ENCODE measurements around the gene SLC45A2. TPM values are rescaled to one million over a fixed set of nuclear protein-coding genes. Genes with fewer than 3 reads are reported as not detected.

The SLC45A2 gene
- total RNA-seq, 6 donors from 2014 or later: 0.76 TPM; not detected in 5

DNA sequence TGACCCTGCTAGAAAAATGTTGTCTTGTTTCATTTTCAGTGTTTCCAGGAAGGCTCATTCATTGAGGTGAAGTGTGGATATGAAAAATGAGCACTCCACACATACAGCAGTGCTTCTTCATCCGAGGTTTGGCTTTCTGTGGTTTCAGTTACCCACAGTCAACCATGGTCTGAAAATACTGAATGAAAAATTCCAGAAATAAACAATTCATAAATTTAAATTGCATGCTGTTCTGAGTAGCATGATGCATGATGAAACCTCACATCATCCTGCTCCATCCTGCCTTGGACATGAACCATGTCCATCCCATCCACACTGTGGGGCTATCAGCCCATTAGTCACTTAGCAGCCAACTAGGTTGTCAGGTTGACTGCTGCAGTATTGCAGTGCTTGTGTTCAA, 10.4 kb upstream of the SLC45A2 start:
- Histone ChIP-seq H3K4me3 (no peak overlapping the region), H3K27me3 (no peaks in the 10 kb centered on the region), H3K27ac (no peak overlapping the region), H3K36me3 (peaks cover 0 to 18% (median 1%) of the 10 kb centered on the region in 4 donors), H3K9me3 (no peaks in the 10 kb centered on the region), H3K4me1 (peaks cover 0 to 4% (median 2%) of the 10 kb centered on the region in 4 donors)
- 44 to 71% methylated on average over 1 of the region's 1 CpG for WGBS, 2 donors
- TF ChIP-seq, protein P1, sequence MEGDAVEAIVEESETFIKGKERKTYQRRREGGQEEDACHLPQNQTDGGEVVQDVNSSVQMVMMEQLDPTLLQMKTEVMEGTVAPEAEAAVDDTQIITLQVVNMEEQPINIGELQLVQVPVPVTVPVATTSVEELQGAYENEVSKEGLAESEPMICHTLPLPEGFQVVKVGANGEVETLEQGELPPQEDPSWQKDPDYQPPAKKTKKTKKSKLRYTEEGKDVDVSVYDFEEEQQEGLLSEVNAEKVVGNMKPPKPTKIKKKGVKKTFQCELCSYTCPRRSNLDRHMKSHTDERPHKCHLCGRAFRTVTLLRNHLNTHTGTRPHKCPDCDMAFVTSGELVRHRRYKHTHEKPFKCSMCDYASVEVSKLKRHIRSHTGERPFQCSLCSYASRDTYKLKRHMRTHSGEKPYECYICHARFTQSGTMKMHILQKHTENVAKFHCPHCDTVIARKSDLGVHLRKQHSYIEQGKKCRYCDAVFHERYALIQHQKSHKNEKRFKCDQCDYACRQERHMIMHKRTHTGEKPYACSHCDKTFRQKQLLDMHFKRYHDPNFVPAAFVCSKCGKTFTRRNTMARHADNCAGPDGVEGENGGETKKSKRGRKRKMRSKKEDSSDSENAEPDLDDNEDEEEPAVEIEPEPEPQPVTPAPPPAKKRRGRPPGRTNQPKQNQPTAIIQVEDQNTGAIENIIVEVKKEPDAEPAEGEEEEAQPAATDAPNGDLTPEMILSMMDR (IDR thresholded peaks at IDR 0.05): no peak
- TF ChIP-seq POLR2A (IDR thresholded peaks at IDR 0.05) (no peak), EP300 (IDR thresholded peaks at IDR 0.05) (no peak), POLR2AphosphoS5 (IDR thresholded peaks at IDR 0.05) (no peak)
- ATAC-seq (ENCODE audit: low FRiP score in 2 of 2) (peak in 1 of 2 donors; percentile 31), DNase-seq (no peak)

DNA sequence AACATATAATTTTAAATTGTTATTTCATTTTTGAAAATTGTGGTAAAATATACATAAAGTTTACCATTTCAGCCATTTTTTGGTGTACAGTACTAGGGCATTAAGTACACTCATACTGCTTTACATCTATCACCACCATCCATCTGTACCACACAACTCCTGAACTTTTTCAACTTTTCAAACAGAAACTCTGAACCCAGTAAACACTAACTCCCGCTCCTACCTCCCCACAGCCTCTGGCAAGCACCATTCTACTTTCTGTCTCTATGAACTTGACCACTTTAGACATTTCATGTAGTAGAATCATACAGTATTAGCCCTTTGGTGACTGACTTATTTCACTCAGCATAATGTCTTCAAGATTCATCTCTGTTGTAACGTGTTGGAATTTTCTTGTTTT, 8.4 kb upstream of the SLC45A2 start:
- no peak overlapping the region for H3K4me3 ChIP-seq
- H3K4me1 ChIP-seq: peaks cover 0 to 4% (median 2%) of the 10 kb centered on the region in 4 donors
- whole genome bisulfite sequencing, 2 donors: 89 to 95% methylated on average over 2 of the region's 2 CpGs
- H3K9me3 ChIP-seq: no peaks in the 10 kb centered on the region
- ATAC-seq (ENCODE audit: low FRiP score in 2 of 2) (no peak), DNase-seq (no peak)
- peaks cover 8 to 31% (median 13%) of the 10 kb centered on the region in 4 donors for H3K36me3 ChIP-seq
- H3K27me3 ChIP-seq: no peaks in the 10 kb centered on the region
- H3K27ac ChIP-seq: no peak overlapping the region
- no peak for TF ChIP-seq POLR2AphosphoS5 (IDR thresholded peaks at IDR 0.05)
- TF ChIP-seq, protein P1 (IDR thresholded peaks at IDR 0.05): no peak
- no peak for TF ChIP-seq EP300 (IDR thresholded peaks at IDR 0.05)
- no peak for TF ChIP-seq POLR2A (IDR thresholded peaks at IDR 0.05)

DNA sequence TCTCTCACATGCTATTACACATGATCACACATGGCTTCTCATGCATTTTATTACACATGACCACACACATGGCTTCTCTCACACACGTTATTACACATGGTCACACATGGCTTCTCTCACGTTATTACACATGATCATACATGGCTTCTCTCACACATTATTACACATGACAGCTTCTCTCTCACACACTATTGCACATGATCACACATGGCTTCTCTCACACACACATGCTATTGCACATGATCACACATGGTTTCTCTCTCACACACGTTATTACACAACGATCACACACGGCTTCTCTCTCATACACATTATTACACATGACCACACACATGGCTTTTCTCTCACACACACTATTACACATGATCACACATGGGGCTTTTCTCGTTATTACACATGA, 954 bp upstream of the SLC45A2 start:
- 93 to 97% methylated on average over 6 of the region's 6 CpGs for WGBS, 2 donors
- Histone ChIP-seq H3K27me3 (no peaks in the 10 kb centered on the region), H3K4me1 (peaks cover 0 to 6% (median 3%) of the 10 kb centered on the region in 4 donors), H3K27ac (no peak overlapping the region), H3K36me3 (peaks cover 14 to 30% (median 19%) of the 10 kb centered on the region in 4 donors), H3K4me3 (no peak overlapping the region), H3K9me3 (no peaks in the 10 kb centered on the region)
- TF ChIP-seq POLR2A (IDR thresholded peaks at IDR 0.05) (no peak), POLR2AphosphoS5 (IDR thresholded peaks at IDR 0.05) (no peak), EP300 (IDR thresholded peaks at IDR 0.05) (no peak)
- TF ChIP-seq, protein P1 (IDR thresholded peaks at IDR 0.05): no peak
- ATAC-seq (ENCODE audit: low FRiP score in 2 of 2) (no peak), DNase-seq (no peak)

DNA sequence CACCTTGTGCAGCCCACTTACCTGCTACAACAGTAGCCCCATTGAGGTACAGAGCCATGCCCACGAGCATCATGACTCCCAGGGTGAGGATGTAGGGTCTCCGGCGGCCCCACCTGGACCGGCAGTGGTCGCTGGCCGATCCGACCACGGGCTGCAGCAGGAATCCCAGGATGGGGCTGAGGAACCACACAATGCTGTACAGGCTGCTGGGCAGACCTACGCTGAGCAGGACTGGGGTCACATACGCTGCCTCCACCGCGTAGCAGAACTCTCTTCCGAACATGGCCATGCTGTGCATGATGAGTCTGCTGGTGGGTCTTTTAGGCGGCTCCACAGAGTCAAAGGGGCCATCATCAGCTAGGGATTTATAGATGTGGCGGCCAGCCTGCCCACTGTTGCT, 315 bp downstream of the SLC45A2 start:
- H3K27me3 ChIP-seq: no peaks in the 10 kb centered on the region
- H3K4me3 ChIP-seq: no peak overlapping the region
- peak in 1 of 2 donors; percentile 52 for DNase-seq
- peaks cover 14 to 27% (median 18%) of the 10 kb centered on the region in 4 donors for H3K36me3 ChIP-seq
- H3K4me1 ChIP-seq: peaks cover 0 to 6% (median 3%) of the 10 kb centered on the region in 4 donors
- H3K9me3 ChIP-seq: no peaks in the 10 kb centered on the region
- 98% methylated on average over 15 of the region's 15 CpGs; no CpG with 5 or more reads in 1 of the 2 donors for WGBS, 2 donors
- no peak for TF ChIP-seq EP300 (IDR thresholded peaks at IDR 0.05)
- TF ChIP-seq POLR2AphosphoS5 (IDR thresholded peaks at IDR 0.05): no peak
- TF ChIP-seq POLR2A (IDR thresholded peaks at IDR 0.05): no peak
- TF ChIP-seq, protein P1 (IDR thresholded peaks at IDR 0.05): no peak
- H3K27ac ChIP-seq: no peak overlapping the region
- ATAC-seq (ENCODE audit: low FRiP score in 2 of 2): peak in 1 of 2 donors; percentile 56
